Measurements from ENCODE around the gene PRR22.

DNA sequence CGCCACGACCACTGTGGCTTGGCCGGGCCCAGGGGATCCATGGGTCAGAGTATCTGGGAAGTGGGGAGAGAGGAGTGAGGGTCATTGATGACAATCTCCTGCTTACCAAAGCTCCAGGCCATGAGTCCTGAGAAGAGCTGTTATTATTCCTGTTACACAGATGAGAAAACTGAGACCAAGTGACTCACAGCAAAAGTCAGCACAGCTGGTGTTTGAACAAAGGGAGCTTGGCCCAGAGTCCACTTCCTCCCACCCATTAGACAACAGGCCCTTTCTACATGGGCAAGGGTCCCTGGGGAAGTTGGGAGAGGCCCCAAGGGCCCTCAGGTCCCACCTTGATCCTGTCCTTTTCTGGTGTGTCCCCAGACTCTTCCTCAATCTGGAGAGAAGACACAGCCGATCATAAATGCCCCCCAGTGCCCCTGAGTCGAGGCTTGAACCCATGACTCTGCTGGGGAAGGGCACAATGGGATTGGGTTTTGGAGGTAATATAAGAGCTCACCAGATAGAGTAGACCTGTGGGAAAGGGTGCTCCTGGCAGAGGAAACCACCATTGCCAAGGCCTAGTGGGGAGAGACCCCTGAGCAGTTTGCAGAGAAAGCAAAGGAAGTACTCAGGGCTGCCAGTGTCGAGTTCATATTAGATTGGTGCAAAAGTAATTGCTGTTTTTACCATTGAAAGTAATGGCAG is 48.1 kb upstream of the PRR22 start:
- TF ChIP-seq REST (IDR thresholded peaks at IDR 0.05; ENCODE audit: low read depth) (no peak), EP300 (IDR thresholded peaks at IDR 0.05; ENCODE audit: borderline replicate concordance) (no peak), NFIC (IDR thresholded peaks at IDR 0.05) (no peak), TAF1 (IDR thresholded peaks at IDR 0.05; ENCODE audit: low read depth) (no peak)

All from Ishikawa (cell line).